H9 (cell line): ENCODE results near the gene CENPP. TPM values are rescaled to one million over a fixed set of nuclear protein-coding genes. Genes with fewer than 3 reads are reported as not detected.

Source experiments
- DNase-seq: peaks from one replicate; pipeline ENCODE4 v3.0.0-alpha.2; 2017
- H2AFZ ChIP-seq: one replicate; pipeline ENCODE4 v1.6.1; 2013; ENCODE audit warnings: mild to moderate bottlenecking, low read length, control low read depth, moderate library complexity
- H2AK5ac ChIP-seq: 2 replicates; pipeline ENCODE4 v1.6.1; 2013; ENCODE audit warnings: low read length, control low read depth, mixed read lengths; ENCODE audit not compliant: insufficient read length
- H2BK120ac ChIP-seq: one replicate; pipeline ENCODE4 v1.6.1; 2013; ENCODE audit warnings: low read depth, mild to moderate bottlenecking, low read length, control low read depth, inconsistent platforms; ENCODE audit not compliant: poor library complexity, severe bottlenecking
- H2BK12ac ChIP-seq: 2 replicates; pipeline ENCODE4 v1.6.1; 2013; ENCODE audit warnings: low read length, control low read depth, mixed read lengths, low read depth; ENCODE audit not compliant: insufficient read length
- H2BK15ac ChIP-seq: 2 replicates; pipeline ENCODE4 v1.6.1; 2013; ENCODE audit warnings: low read depth, low read length, control low read depth
- H2BK20ac ChIP-seq: one replicate; pipeline ENCODE4 v1.6.1; 2013; ENCODE audit warnings: low read depth, mild to moderate bottlenecking, low read length, control low read depth, inconsistent platforms; ENCODE audit not compliant: poor library complexity, severe bottlenecking
- H2BK5ac ChIP-seq: 2 replicates; pipeline ENCODE4 v1.6.1; 2013; ENCODE audit warnings: low read length, control low read depth, mixed read lengths; ENCODE audit not compliant: insufficient read length
- H3K14ac ChIP-seq: 2 replicates; pipeline ENCODE4 v1.6.1; 2013; ENCODE audit warnings: low read length, control low read depth; ENCODE audit not compliant: insufficient read depth
- H3K18ac ChIP-seq: 2 replicates; pipeline ENCODE4 v1.6.1; 2013; ENCODE audit warnings: low read depth, mild to moderate bottlenecking, mixed read lengths, low read length, control low read depth; ENCODE audit not compliant: insufficient read length
- H3K23ac ChIP-seq: 2 replicates; pipeline ENCODE4 v1.6.1; 2013; ENCODE audit warnings: low read length, control low read depth, mixed read lengths, low read depth; ENCODE audit not compliant: insufficient read length
- H3K23me2 ChIP-seq: 2 replicates; pipeline ENCODE4 v1.6.1; 2013; ENCODE audit warnings: low read depth, mild to moderate bottlenecking, mixed read lengths, low read length, control low read depth; ENCODE audit not compliant: insufficient read length, poor library complexity, severe bottlenecking
- H3K27ac ChIP-seq: 2 replicates; pipeline ENCODE4 v1.5.1; 2013; ENCODE audit warnings: low read length, control low read depth, mixed read lengths, low read depth; ENCODE audit not compliant: insufficient read length
- H3K27me3 ChIP-seq: 2 replicates; pipeline ENCODE4 v1.6.1; 2013; ENCODE audit warnings: low read length, control low read depth, inconsistent platforms; ENCODE audit not compliant: insufficient read depth
- H3K4ac ChIP-seq: 2 replicates; pipeline ENCODE4 v1.6.1; 2013; ENCODE audit warnings: low read depth, mild to moderate bottlenecking, control low read depth, inconsistent platforms, low read length, moderate library complexity
- H3K4me1 ChIP-seq: 2 replicates; pipeline ENCODE4 v1.6.1; 2013; ENCODE audit warnings: low read length, control low read depth, inconsistent platforms; ENCODE audit not compliant: insufficient read depth
- H3K4me2 ChIP-seq: 2 replicates; pipeline ENCODE4 v1.6.1; 2013; ENCODE audit warnings: low read length, control low read depth, mixed read lengths; ENCODE audit not compliant: insufficient read length, insufficient read depth
- H3K56ac ChIP-seq: 2 replicates; pipeline ENCODE4 v1.6.1; 2013; ENCODE audit warnings: low read depth, mild to moderate bottlenecking, mixed read lengths, low read length, control low read depth; ENCODE audit not compliant: insufficient read length
- H3K79me1 ChIP-seq: 2 replicates; pipeline ENCODE4 v1.6.1; 2013; ENCODE audit warnings: low read depth, mild to moderate bottlenecking, moderate library complexity, low read length, control low read depth, inconsistent platforms; ENCODE audit not compliant: insufficient read depth, poor library complexity, severe bottlenecking
- H3K79me2 ChIP-seq: 2 replicates; pipeline ENCODE4 v1.6.1; 2013; ENCODE audit warnings: low read length, control low read depth, inconsistent platforms; ENCODE audit not compliant: insufficient read depth
- H3K9ac ChIP-seq: 2 replicates; pipeline ENCODE4 v1.6.1; 2013; ENCODE audit warnings: low read length, control low read depth, mixed read lengths; ENCODE audit not compliant: insufficient read length; ENCODE audit errors: extremely low read depth
- H3K9me3 ChIP-seq: one replicate; pipeline ENCODE4 v1.6.1; 2013; ENCODE audit warnings: low read depth, low read length, inconsistent platforms; ENCODE audit not compliant: control insufficient read depth
- H3T11ph ChIP-seq: one replicate; pipeline ENCODE4 v1.6.1; 2013; ENCODE audit warnings: mild to moderate bottlenecking, low read length, control low read depth, inconsistent platforms
- H4K20me1 ChIP-seq: one replicate; pipeline ENCODE4 v1.6.1; 2013; ENCODE audit not compliant: control insufficient read depth, insufficient read length, insufficient read depth
- H4K5ac ChIP-seq: 2 replicates; pipeline ENCODE4 v1.6.1; 2013; ENCODE audit warnings: low read depth, mild to moderate bottlenecking, mixed read lengths, low read length, control low read depth; ENCODE audit not compliant: insufficient read length
- H4K8ac ChIP-seq: replicated peaks from 2 replicates; pipeline ENCODE4 v1.6.1; 2013; ENCODE audit warnings: low read length, control low read depth, mixed read lengths, low read depth; ENCODE audit not compliant: insufficient read length
- H4K91ac ChIP-seq: 2 replicates; pipeline ENCODE4 v1.6.1; 2013; ENCODE audit warnings: low read depth, mild to moderate bottlenecking, moderate library complexity, mixed read lengths, low read length, control low read depth; ENCODE audit not compliant: insufficient read length
- H3K27ac Mint-ChIP-seq, 3 experiments: 2 replicates in 2 of 3; 3 replicates in 1 of 3; pipeline ENCODE4 v1.8.0; 2020 to 2021; ENCODE audit warnings: mixed read lengths in 3 of 3, mild to moderate bottlenecking in 1 of 3, moderate library complexity in 1 of 3
- H3K27me3 Mint-ChIP-seq: 2 replicates; pipeline ENCODE4 v1.8.0; 2021; ENCODE audit warnings: low read depth, mild to moderate bottlenecking, moderate library complexity, mixed read lengths
- H3K36me3 Mint-ChIP-seq, 3 experiments: 2 replicates in 2 of 3; 3 replicates in 1 of 3; pipeline ENCODE4 v1.8.0; 2020 to 2021; ENCODE audit warnings: low read depth in 3 of 3, mixed read lengths in 3 of 3; ENCODE audit not compliant: insufficient read depth in 1 of 3
- H3K4me1 Mint-ChIP-seq, 2 experiments: 2 replicates each; pipeline ENCODE4 v1.8.0; 2020; ENCODE audit warnings: mixed read lengths in 2 of 2
- H3K4me3 Mint-ChIP-seq, 2 experiments: 2 replicates in 1 of 2; 3 replicates in 1 of 2; pipeline ENCODE4 v1.8.0; 2020 to 2021; ENCODE audit warnings: mild to moderate bottlenecking in 2 of 2, mixed read lengths in 2 of 2, moderate library complexity in 1 of 2
- H3K9me3 Mint-ChIP-seq, 2 experiments: 2 replicates in 1 of 2; 3 replicates in 1 of 2; pipeline ENCODE4 v1.8.0; 2020; ENCODE audit warnings: mild to moderate bottlenecking in 2 of 2, mixed read lengths in 2 of 2, moderate library complexity in 1 of 2
- CTCF ChIP-seq: fragments of 200-600 bp; sonication (generic); conservative IDR thresholded peaks from 3 replicates; pipeline ENCODE4 v1.8.0; 2021; ENCODE audit warnings: antibody characterized with exemption, mild to moderate bottlenecking
- WGBS: extraction: QIAGEN DNeasy Blood & Tissue Kit; methylation state at CpG from one replicate; pipeline ENCODE4 v1.1.7; 2013; ENCODE audit warnings: missing lambda C conversion rate, low lambda C conversion rate, mixed read lengths; ENCODE audit not compliant: insufficient read length; ENCODE audit errors: extremely low coverage; 5-methylcytosine and 5-hydroxymethylcytosine counted together
- total RNA-seq: library from RNA; stranded (reverse); gene quantifications from 2 replicates; pipeline ENCODE4 v1.2.1, GENCODE V29; 2021

CENPP gene
- total RNA-seq, 1 experiment from 2014 or later: 9.1 TPM

- 100% methylated on average over 3 of the region's 8 CpGs for WGBS
- no peak overlapping the region for H3K27ac ChIP-seq
- H3K4ac ChIP-seq: no peak overlapping the region
- no peak overlapping the region for H2AK5ac ChIP-seq
- H2BK120ac ChIP-seq: no peak overlapping the region
- no peak overlapping the region for H3K18ac ChIP-seq
- Mint-ChIP-seq H3K9me3 (no peaks in the 10 kb centered on the region), H3K4me1 (peaks cover 15 to 17% of the 10 kb centered on the region in 2 experiments), H3K36me3 (peaks cover 26 to 61% (median 45%) of the 10 kb centered on the region in 3 experiments; a peak in 6 of 7 replicates), H3K27ac (peak overlapping the region; percentile 9 to 100 (median 84); a peak in 6 of 7 replicates), H3K4me3 (peak overlapping the region; percentile 95 to 98), H3K27me3 (no peaks in the 10 kb centered on the region)
- H4K5ac ChIP-seq: no peak overlapping the region
- H2BK15ac ChIP-seq: no peak overlapping the region
- H2BK20ac ChIP-seq: no peak overlapping the region
- H3K14ac ChIP-seq: no peak overlapping the region
- H3T11ph ChIP-seq: no peak overlapping the region
- H3K23me2 ChIP-seq: no peaks in the 10 kb centered on the region
- H4K91ac ChIP-seq: no peak overlapping the region
- no peak overlapping the region for H3K23ac ChIP-seq
- H3K9ac ChIP-seq: peak overlapping the region; percentile 96
- H2AFZ ChIP-seq: no peak overlapping the region
- no peaks in the 10 kb centered on the region for H3K79me1 ChIP-seq
- H4K20me1 ChIP-seq: no peaks in the 10 kb centered on the region
- peak overlapping the region; percentile 89 for H3K4me2 ChIP-seq
- no peaks in the 10 kb centered on the region for H3K4me1 ChIP-seq
- H3K9me3 ChIP-seq: no peaks in the 10 kb centered on the region
- H2BK5ac ChIP-seq: no peak overlapping the region
- no peak overlapping the region for H4K8ac ChIP-seq
- DNase-seq: no peak
- H3K27me3 ChIP-seq: no peaks in the 10 kb centered on the region
- H3K79me2 ChIP-seq: peaks cover 18% of the 10 kb centered on the region; the same call in 1 of the 2 replicates
- H2BK12ac ChIP-seq: no peak overlapping the region
- no peak for TF ChIP-seq CTCF
- H3K56ac ChIP-seq: no peak overlapping the region
These were observed 33.2 kb upstream of the CENPP start for GRCh38 chr9:92292338-92293074.
